ENCODE data around the gene MZT2A. TPM values are rescaled to one million over a fixed set of nuclear protein-coding genes. Genes with fewer than 3 reads are reported as not detected.
"Not testable (repeated sequence)": the region's sequence is repeated elsewhere in the genome, so short reads cannot be mapped to it uniquely, and the experiment has no call there.

The MZT2A gene
- total RNA-seq, 2 donors from 2014 or later: 71.2 to 162 TPM

GRCh38 chr2:131511291-131511968, 19.2 kb upstream of the MZT2A start:
- not testable (repeated sequence) for H3K9me3 Mint-ChIP-seq; ATAC-seq; DNase-seq (ENCODE audit: low spot score in 2 of 2); H3K36me3 Mint-ChIP-seq
- H3K27ac Mint-ChIP-seq: peak overlapping the region in 1 of 2 donors; percentile 95

- DNase-seq (ENCODE audit: low spot score in 2 of 2): no peak
- no peak for ATAC-seq
- Mint-ChIP-seq H3K27ac (peak overlapping the region in 1 of 2 donors; percentile 74), H3K36me3 (peaks cover 5 to 8% of the 10 kb centered on the region in 2 donors), H3K9me3 (no peaks in the 10 kb centered on the region)
Measured at GRCh38 chr2:131509615-131510014, 17.4 kb upstream of the MZT2A start.

GRCh38 chr2:131504082-131504750, 12.0 kb upstream of the MZT2A start:
- H3K27ac Mint-ChIP-seq: peak overlapping the region; percentile 39 to 85
- not testable (repeated sequence) for H3K9me3 Mint-ChIP-seq; DNase-seq (ENCODE audit: low spot score in 2 of 2)
- ATAC-seq: peak; percentile 92 to 94
- peaks cover 11 to 14% of the 10 kb centered on the region in 2 donors for H3K36me3 Mint-ChIP-seq

GRCh38 chr2:131503587-131503986, 11.4 kb upstream of the MZT2A start:
- Mint-ChIP-seq H3K36me3 (peaks cover 11 to 14% of the 10 kb centered on the region in 2 donors), H3K27ac (peak overlapping the region in 1 of 2 donors; percentile 65)
- not testable (repeated sequence) for H3K9me3 Mint-ChIP-seq; DNase-seq (ENCODE audit: low spot score in 2 of 2)
- peak; percentile 16 to 26 for ATAC-seq

GRCh38 chr2:131498321-131498973, 6.2 kb upstream of the MZT2A start:
- Mint-ChIP-seq H3K36me3 (peaks cover 19% of the 10 kb centered on the region in 2 donors), H3K27ac (peak overlapping the region; percentile 78 to 80)
- H3K9me3 Mint-ChIP-seq: not testable (repeated sequence)
- peak; percentile 96 to 97 for ATAC-seq
- peak in 1 of 2 donors; percentile 20 for DNase-seq (ENCODE audit: low spot score in 2 of 2)

GRCh38 chr2:131495506-131495905, 3.3 kb upstream of the MZT2A start:
- Mint-ChIP-seq H3K27ac (peak overlapping the region in 1 of 2 donors; percentile 37), H3K36me3 (peaks cover 25 to 28% of the 10 kb centered on the region in 2 donors)
- not testable (repeated sequence) for H3K9me3 Mint-ChIP-seq; ATAC-seq; DNase-seq (ENCODE audit: low spot score in 2 of 2)

GRCh38 chr2:131493199-131493968, 1.2 kb upstream of the MZT2A start:
- peaks cover 28 to 35% of the 10 kb centered on the region in 2 donors for H3K36me3 Mint-ChIP-seq
- no peak for DNase-seq (ENCODE audit: low spot score in 2 of 2)

GRCh38 chr2:131492418-131493198, 411 bp upstream of the MZT2A start:
- H3K36me3 Mint-ChIP-seq: peaks cover 35% of the 10 kb centered on the region in 2 donors
- ATAC-seq: peak; percentile 78 to 85
- no peaks in the 10 kb centered on the region for H3K9me3 Mint-ChIP-seq
- peak overlapping the region; percentile 93 to 99 for H3K27ac Mint-ChIP-seq
- peak; percentile 91 to 93 for DNase-seq (ENCODE audit: low spot score in 2 of 2)

More at GRCh38 chr2:131493199-131493968, 1.2 kb upstream of the MZT2A start:
- ATAC-seq: peak in 1 of 2 donors; percentile 19
- peak overlapping the region; percentile 98 to 99 for H3K27ac Mint-ChIP-seq
- H3K9me3 Mint-ChIP-seq: no peaks in the 10 kb centered on the region

- peak in 1 of 2 donors; percentile 18 for ATAC-seq
- H3K9me3 Mint-ChIP-seq; DNase-seq (ENCODE audit: low spot score in 2 of 2): not testable (repeated sequence)
- peaks cover 35% of the 10 kb centered on the region in 2 donors for H3K36me3 Mint-ChIP-seq
- H3K27ac Mint-ChIP-seq: peak overlapping the region; percentile 91 to 97
Measured at GRCh38 chr2:131491469-131491836, 744 bp downstream of the MZT2A start.

- Mint-ChIP-seq H3K36me3 (peaks cover 35% of the 10 kb centered on the region in 2 donors), H3K27ac (peak overlapping the region; percentile 91 to 97)
- not testable (repeated sequence) for H3K9me3 Mint-ChIP-seq
- peak in 1 of 2 donors; percentile 36 for DNase-seq (ENCODE audit: low spot score in 2 of 2)
- peak in 1 of 2 donors; percentile 15 for ATAC-seq
Measured at GRCh38 chr2:131490616-131491468, 1.4 kb downstream of the MZT2A start.

GRCh38 chr2:131488306-131489205, 3.6 kb downstream of the MZT2A start:
- ATAC-seq: no peak
- peaks cover 24 to 29% of the 10 kb centered on the region in 2 donors for H3K36me3 Mint-ChIP-seq
- peak overlapping the region; percentile 91 to 93 for H3K27ac Mint-ChIP-seq

GRCh38 chr2:131486201-131486902, 5.8 kb downstream of the MZT2A start:
- DNase-seq (ENCODE audit: low spot score in 2 of 2): peak in 1 of 2 donors; percentile 11
- Mint-ChIP-seq H3K36me3 (peaks cover 16 to 28% of the 10 kb centered on the region in 2 donors), H3K27ac (peak overlapping the region in 1 of 2 donors; percentile 36)
- H3K9me3 Mint-ChIP-seq, ATAC-seq: not testable (repeated sequence)

More at GRCh38 chr2:131488306-131489205, 3.6 kb downstream of the MZT2A start:
- peak in 1 of 2 donors; percentile 44 for DNase-seq (ENCODE audit: low spot score in 2 of 2)
- H3K9me3 Mint-ChIP-seq: no peaks in the 10 kb centered on the region

- ATAC-seq, H3K9me3 Mint-ChIP-seq: not testable (repeated sequence)
- DNase-seq (ENCODE audit: low spot score in 2 of 2): peak in 1 of 2 donors; percentile 54
- Mint-ChIP-seq H3K36me3 (peaks cover 2 to 14% of the 10 kb centered on the region in 2 donors), H3K27ac (peak overlapping the region in 1 of 2 donors; percentile 22)
Measured at GRCh38 chr2:131484906-131485460, 7.2 kb downstream of the MZT2A start.
